SHP77 (cell line): ENCODE measurements around the gene DPYD.

Experiments used
- DNase-seq, 2 experiments: peaks; one replicate each; lab custom pipeline; 2025; lab: John Stamatoyannopoulos, UW

The DPYD gene

DNA sequence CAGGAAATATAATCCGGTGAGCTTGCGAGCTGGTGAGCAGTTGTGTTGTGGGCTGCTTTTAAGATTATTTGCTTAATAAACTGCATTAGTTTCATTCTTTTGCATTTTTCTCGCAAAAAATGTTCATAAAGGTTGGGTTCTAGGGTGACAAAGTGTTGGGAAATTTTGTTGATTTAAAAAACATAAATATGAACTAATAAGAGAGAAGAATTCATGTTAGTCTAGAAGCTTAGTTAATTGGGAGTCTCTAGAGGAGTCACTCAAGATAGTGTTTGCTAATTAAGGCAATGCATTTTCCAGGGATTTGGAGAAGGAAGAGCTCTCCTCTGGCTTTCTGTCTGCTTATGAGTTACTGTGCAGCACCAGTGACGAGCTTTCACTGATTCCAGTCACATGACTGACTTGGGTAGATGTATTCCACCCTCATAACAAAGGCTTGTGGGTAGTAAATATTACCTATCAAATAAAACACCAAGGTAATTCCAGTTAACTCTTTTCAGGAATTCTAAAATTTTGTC lies 782.3 kb downstream of the DPYD start:
- no peak for DNase-seq

DNA sequence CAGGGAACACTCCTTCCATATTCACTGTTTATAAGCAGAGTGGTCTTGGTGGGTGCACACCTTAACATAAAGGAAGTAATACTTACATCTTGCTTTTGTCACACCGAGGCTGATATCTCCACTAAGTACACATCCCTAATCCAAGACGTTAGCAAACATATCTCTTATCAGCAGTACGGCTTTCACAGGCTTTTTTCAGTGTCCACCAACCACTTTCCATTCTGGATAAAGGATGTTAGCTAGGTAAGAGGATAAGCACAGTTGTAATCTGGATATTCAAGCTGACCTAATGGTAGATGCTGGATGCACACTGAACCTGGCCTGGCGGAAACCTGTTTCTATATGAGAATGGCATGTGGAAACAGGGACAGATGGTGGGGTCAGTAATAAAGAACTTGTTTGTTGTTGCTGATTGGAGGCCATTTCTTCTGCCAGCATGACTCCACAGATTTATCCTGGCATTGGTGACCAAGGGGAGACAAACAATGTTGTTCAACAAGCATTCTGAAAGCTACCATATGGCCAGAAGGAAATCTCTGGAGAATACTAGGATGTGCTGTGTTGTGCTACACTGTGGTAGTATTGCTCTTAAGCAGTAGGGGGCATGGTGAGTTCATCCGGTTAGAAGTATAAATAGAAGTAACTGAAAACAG lies 782.8 kb downstream of the DPYD start:
- DNase-seq: peak; percentile 23 to 60

GRCh38 chr1:97136996-97137395 lies 783.8 kb downstream of the DPYD start:
- DNase-seq: no peak

GRCh38 chr1:97135972-97136371 lies 784.9 kb downstream of the DPYD start:
- no peak for DNase-seq

- no peak for DNase-seq
These were observed 792.4 kb downstream of the DPYD start for GRCh38 chr1:97128426-97128825.

DNA sequence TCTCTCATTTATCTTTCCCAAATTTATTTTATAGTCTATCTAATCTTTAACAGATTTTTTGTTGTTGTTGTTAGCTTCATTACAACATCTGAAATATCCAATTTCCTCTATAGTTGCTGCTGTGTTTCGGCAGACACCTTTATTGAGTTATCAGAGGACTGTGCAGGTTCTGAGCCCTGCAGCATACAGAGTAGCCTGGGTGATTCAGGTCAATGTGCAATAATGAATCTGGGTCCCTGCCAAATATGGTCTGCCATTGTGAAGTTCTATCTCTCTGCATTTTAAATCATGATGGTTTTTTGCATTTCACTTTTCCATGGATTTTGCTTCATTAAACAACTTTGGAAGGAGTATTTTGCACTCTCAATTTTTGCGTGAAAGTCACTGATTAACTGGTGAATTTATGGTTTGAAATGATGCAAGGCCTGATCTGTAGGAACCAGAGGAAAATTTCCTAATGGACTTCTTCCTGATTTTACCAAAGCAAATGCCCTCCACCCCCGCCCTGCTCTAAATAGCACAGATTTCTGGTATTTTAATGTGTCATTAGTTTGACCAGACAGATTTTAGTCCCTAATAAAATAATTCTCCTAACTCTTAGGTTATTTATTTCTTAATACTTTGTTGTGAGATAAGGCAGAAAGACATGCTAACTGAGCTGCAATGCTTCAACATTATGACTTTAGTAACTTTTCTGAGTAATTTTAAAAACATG lies 797.0 kb downstream of the DPYD start:
- no peak for DNase-seq

- DNase-seq: no peak
These were observed 800.0 kb downstream of the DPYD start for GRCh38 chr1:97120806-97121205.

DNA sequence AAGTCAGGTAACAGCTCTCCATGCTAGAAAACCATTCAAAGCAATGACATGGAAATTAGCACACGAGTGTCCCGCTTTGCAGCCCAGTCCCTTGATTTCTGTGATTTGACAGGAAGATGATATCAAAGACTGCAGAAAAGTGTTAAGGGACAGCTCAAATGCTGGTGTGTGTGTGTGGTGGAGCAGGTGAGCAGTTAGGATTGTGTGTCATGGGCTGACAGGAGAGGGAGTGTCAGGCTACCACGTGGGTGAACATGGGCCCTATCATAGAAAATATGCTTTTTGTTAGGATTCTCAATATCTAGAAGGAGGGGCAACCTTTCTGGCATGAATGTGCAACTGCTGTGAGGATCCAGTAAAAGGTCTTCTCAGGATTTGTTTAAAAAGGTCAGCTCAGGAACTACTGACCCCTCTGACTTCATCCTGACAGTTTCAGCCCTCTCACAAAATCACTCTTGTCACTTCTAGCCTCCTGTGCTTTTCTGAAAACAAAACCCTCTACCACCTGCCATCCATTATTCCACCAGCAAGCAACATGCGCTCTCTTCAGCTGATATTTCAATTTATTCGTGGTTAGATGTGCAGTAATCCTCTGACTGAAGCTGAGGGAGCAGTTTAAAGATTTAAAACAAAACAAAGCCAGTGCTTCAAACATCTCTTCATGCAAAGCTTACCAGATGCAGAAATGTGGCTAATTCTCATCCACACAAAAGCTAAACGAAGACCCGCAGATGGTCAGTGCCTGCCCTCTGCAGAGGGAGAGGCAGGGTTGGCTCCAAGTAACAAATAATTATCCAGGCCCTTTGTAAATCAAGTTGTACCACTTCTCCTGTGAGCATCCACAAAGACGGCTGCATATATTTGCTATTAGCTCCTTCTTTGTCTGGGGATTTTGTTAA lies 801.3 kb downstream of the DPYD start:
- no peak for DNase-seq

- DNase-seq: no peak
These were observed 806.0 kb downstream of the DPYD start for GRCh38 chr1:97114842-97115241.

- DNase-seq: no peak
These were observed 808.4 kb downstream of the DPYD start for GRCh38 chr1:97112442-97112841.

- no peak for DNase-seq
These were observed 812.7 kb downstream of the DPYD start for GRCh38 chr1:97108179-97108578.

DNA sequence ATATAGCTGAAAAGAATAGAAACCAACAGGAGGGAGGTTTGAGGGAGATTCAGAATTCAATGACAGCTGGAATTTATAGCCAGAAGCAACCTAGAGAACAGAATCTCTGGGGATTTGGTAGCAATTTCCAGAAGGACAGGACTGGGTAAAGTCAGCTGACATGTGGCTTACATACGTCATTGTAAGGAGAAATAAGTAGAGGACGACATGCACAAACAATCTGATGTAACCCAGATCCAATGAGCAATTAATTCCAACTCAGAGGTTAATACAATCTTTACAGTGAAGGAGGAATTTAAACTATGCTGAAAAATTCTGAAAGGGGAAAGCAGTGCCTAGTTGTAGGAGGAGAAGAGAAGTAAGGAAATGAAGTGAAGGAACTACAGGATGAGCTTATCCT lies 815.3 kb downstream of the DPYD start:
- DNase-seq: no peak

- no peak for DNase-seq
These were observed 819.3 kb downstream of the DPYD start for GRCh38 chr1:97101509-97101908.

DNA sequence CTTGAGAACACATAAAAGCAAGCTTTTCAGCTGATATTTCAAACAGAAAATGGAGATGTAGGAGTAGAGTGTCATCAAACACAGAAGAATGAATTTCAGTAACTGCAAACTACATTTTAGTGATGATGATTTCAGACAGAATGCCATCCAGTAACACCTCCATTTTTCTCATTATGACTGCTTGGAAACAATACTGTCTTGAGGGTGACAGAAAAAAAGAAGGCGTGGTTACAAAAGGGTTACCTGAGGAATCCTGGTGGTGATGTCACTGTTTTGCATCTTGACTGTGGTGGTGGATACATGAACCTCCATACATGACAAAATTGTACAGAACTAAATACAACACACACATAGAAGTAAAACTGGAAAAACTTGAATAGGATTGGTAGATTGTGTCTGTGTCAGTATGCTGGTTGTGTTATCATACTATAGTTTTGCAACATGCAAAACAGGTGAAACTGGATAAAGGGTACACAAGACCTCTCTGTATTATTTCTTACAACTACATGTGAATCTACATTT lies 823.4 kb downstream of the DPYD start:
- no peak for DNase-seq

- DNase-seq: no peak
These were observed 825.1 kb downstream of the DPYD start for GRCh38 chr1:97095764-97096163.

- DNase-seq: no peak
These were observed 826.4 kb downstream of the DPYD start for GRCh38 chr1:97094247-97094972.

- no peak for DNase-seq
These were observed 827.1 kb downstream of the DPYD start for GRCh38 chr1:97093741-97094140.

GRCh38 chr1:97092824-97093223 lies 828.0 kb downstream of the DPYD start:
- DNase-seq: no peak

DNA sequence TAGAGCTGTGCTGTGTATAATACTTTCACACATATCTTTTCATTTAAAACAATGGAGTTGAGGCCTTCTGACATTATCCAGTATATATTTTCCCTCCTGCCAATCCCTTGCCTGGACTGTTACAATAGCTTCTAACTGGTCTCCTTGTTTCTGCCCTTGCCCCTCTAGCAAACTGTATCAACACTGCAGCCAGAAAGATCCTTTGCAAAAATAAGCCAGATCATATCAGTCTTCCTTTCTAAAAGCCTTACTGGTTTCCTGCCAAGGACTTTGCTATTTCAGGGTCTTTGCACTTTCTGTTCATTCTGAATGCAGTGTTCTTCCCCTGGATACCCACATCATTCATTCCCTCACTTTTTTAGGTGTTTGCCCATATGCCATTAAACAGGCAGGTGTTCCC lies 829.2 kb downstream of the DPYD start:
- DNase-seq: no peak

DNA sequence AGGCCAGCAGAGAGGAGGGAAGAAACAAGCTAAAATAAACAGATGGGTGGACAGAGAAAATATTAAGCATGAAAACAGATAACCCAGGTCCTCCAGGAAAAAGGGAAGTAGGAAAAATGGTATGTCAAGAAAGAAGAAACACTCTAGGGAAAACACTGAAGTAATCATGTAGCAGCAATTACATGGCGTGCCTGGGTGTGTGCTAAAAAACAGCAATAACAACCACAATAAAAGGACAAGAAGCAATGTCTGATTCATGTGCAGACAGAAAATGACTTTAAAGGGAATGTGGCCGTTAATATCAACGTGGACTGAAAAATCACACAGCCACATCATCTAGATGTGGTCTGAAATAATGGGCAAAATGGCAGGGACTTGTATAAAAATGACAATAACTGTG lies 829.6 kb downstream of the DPYD start:
- DNase-seq: no peak

- no peak for DNase-seq
These were observed 830.1 kb downstream of the DPYD start for GRCh38 chr1:97090725-97091124.

- no peak for DNase-seq
These were observed 831.7 kb downstream of the DPYD start for GRCh38 chr1:97089173-97089572.
